GM12801 (cell line): Measurements from ENCODE around the gene UNC119B.

Experiments
- TF ChIP-seq, protein P1 (sequence below): IDR thresholded peaks from one replicate; pipeline ENCODE4 v1.5.1; 2011; ENCODE audit warnings: control low read depth; ENCODE audit not compliant: insufficient read length; ENCODE audit errors: extremely low read depth

UNC119B gene

GRCh38 chr12:120750806-120751205, 40.5 kb downstream of the UNC119B start:
- TF ChIP-seq, protein P1, sequence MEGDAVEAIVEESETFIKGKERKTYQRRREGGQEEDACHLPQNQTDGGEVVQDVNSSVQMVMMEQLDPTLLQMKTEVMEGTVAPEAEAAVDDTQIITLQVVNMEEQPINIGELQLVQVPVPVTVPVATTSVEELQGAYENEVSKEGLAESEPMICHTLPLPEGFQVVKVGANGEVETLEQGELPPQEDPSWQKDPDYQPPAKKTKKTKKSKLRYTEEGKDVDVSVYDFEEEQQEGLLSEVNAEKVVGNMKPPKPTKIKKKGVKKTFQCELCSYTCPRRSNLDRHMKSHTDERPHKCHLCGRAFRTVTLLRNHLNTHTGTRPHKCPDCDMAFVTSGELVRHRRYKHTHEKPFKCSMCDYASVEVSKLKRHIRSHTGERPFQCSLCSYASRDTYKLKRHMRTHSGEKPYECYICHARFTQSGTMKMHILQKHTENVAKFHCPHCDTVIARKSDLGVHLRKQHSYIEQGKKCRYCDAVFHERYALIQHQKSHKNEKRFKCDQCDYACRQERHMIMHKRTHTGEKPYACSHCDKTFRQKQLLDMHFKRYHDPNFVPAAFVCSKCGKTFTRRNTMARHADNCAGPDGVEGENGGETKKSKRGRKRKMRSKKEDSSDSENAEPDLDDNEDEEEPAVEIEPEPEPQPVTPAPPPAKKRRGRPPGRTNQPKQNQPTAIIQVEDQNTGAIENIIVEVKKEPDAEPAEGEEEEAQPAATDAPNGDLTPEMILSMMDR: no peak

- TF ChIP-seq, protein P1: no peak
These were observed 41.1 kb downstream of the UNC119B start for GRCh38 chr12:120751389-120751788.

DNA sequence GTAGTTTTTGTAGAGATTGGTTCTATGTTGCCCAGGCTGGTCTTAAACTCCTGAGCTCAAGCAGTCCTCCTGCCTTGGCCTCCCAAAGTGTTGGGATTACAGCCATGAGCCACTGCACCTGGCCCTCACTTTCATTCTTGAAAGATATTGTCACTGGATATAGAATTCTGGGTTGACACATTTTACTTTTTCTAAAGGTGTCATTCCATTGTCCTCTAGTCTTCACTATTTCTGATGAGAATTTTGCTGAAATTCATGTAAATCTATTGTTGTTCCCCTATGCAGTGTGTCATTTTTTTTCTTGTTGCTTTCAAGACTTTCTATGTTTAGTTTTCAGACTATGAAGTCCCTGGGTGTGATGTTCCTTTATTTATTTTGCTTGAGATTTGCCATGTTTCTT, 44.5 kb downstream of the UNC119B start:
- TF ChIP-seq, protein P1: no peak

- TF ChIP-seq, protein P1: no peak
These were observed 45.0 kb downstream of the UNC119B start for GRCh38 chr12:120755269-120755668.

GRCh38 chr12:120757226-120757742, 47.0 kb downstream of the UNC119B start:
- TF ChIP-seq, protein P1: no peak

- TF ChIP-seq, protein P1: no peak
These were observed 47.7 kb downstream of the UNC119B start for GRCh38 chr12:120757949-120758348.

- TF ChIP-seq, protein P1: no peak
These were observed 48.7 kb downstream of the UNC119B start for GRCh38 chr12:120758798-120759590.
